ENCODE measurements around the gene DNTT.

The DNTT gene

DNA sequence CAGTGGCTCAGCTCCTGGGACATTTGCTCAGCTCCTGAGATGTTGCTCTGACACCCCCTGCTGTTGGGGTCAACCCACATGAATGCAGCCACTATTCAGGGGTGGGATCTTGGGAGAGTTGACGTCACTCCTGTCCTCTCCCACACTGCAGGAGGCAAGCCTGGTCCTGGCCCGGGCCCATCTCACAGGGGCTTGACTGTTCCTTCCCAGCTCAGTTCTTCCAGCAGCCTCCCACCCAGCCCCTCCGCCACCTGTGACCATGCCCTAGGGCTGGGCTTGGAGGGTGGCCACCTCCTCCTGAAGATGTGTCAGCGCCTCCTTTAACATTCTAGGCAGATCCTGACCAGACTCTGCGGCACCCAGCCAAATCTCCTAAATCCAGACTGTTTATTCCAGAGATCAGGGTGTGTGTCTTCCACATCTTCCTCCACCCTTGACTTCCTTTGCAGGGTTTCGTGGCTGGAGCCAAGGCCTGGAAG lies 73.6 kb downstream of the DNTT start:
- no peak for DNase-seq (ENCODE audit: low read depth)

DNA sequence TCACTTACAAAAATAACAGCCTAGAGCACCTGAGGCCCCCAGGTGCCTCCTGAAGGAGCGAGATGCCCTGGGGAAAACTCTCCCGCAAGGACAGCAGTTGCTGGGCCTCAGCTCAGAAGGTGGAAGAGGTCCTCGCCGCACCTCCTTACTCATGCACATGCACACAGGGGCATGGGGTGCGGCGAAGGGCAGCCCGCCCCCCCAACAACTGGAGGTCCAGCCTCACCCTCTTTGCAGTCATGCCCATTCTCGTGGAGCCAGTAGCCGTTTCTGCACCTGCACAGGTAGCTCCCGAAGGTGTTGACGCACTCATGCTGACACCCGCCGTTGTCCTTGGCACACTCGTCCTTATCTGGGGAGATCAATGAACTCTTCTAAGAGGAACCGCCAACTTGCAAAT lies 74.5 kb downstream of the DNTT start:
- DNase-seq (ENCODE audit: low read depth), result no peak

DNA sequence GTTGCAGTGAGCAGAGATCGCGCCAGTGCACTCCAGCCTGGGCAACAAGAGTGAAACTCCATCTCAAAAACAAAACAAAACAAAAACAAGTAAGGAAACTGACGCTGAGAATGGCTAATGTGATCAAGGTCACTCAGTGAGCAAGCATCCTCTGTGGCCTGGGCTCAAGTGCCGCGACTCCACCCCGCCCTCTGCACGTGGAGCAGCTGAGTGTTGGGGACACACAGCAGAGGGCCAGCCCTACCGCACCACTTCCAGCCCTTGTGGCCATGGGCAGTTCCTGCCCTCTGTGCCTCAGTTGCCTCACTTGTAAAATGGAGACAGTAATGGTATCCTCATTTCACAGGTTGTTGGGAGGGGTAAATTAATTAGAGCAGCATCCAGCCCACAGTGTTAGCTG lies 75.5 kb downstream of the DNTT start:
- no peak for DNase-seq (ENCODE audit: low read depth)

DNA sequence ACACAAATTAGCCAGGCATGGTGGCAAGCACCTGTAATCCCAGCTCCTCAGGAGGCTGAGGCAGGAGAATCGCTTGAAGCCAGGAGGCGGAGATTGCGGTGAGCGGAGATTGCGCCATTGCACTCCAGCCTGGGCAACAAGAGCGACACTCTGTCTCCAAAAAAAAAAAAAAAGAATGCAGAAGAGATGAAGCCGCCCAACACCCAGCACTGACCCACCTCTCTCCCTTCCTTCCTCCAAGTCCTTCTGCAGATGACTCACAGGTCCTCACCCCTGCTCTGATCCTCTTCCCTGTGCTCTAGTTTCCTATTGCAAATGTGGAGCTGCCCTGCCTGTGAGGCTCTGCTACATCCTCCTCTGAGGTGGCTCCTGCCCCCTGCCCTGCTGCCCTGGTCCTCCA lies 76.6 kb downstream of the DNTT start:
- no peak for DNase-seq (ENCODE audit: low read depth)

DNA sequence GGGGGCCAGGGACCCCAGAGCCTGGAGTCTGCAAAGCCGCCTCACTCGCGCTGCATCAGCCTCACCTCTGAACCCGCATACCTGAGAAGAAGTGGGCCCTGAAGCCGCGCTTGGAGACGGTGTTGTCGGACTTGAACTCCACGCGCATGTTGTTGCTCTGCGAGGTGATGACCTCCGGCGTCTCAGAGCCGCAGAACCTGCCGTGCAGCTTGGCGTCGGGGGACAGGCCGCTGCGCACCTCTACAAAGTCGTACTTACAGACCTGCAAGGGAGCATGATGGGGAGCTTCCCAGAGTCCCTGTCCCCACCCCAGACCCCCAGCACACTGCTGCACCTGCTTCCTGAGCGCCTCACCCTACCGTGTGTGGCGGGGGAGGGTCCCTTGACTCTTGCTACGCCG lies 80.3 kb downstream of the DNTT start:
- no peak for DNase-seq (ENCODE audit: low read depth)

DNA sequence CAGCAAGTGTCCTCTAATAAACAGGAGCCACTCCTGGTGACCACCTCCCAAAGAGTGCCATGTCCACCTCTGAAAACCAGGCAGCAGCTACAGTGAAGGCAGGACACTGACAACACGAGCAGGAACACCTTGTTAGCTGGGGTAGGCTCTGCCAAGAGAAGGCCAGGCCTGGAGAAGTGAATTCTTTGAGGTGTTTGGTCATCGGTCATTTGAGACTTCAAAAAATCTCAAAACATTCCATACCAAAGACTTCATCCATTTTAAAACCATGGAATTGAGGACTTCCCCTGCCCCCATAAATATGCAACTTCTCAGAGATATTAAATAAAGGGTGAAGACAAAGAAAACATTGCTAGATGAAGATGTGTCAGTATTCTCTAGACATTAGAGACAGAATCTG lies 82.9 kb downstream of the DNTT start:
- no peak for DNase-seq (ENCODE audit: low read depth)

DNA sequence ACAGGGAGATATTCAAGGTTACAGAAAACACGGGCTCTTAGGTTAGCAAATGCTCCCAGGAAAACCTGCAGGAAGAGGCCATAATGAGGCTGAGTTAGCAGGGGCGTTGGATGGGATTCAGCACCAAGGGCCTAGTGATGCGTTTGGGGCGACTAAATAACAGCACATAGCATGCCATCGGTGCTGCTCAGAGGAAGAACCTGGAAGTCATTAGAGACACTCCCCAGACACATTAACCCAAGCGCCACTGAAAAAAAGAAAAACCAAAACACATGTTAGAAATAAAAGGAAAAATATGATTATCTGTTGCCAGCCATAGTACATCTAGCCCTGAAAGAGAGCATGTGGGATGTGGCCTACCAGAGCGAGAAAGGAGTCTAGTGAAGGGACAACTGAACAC lies 83.4 kb downstream of the DNTT start:
- DNase-seq (ENCODE audit: low read depth), result no peak

Data from stimulated activated CD8-positive, alpha-beta memory T cell treated with anti-CD3 and anti-CD28 coated beads, Interleukin-15, amount 100 ng/mL, for 24 hours (primary cell).